Ureter (tissue), 1 donor: Measurements from ENCODE around the gene POLD2. TPM values are rescaled to one million over a fixed set of nuclear protein-coding genes. Genes with fewer than 3 reads are reported as not detected.

Experiments
- DNase-seq: peaks from one replicate; pipeline ENCODE4 v3.0.0-alpha.2; 2020; ENCODE audit warnings: low spot score
- total RNA-seq: library from RNA; stranded (reverse); gene quantifications from one replicate; pipeline ENCODE4 v1.2.4, GENCODE V29; 2023
- donor health status: DM: yes; HTN: yes; CAD: no.

The POLD2 gene
- total RNA-seq, 1 donor from 2014 or later: 92.0 TPM

DNA sequence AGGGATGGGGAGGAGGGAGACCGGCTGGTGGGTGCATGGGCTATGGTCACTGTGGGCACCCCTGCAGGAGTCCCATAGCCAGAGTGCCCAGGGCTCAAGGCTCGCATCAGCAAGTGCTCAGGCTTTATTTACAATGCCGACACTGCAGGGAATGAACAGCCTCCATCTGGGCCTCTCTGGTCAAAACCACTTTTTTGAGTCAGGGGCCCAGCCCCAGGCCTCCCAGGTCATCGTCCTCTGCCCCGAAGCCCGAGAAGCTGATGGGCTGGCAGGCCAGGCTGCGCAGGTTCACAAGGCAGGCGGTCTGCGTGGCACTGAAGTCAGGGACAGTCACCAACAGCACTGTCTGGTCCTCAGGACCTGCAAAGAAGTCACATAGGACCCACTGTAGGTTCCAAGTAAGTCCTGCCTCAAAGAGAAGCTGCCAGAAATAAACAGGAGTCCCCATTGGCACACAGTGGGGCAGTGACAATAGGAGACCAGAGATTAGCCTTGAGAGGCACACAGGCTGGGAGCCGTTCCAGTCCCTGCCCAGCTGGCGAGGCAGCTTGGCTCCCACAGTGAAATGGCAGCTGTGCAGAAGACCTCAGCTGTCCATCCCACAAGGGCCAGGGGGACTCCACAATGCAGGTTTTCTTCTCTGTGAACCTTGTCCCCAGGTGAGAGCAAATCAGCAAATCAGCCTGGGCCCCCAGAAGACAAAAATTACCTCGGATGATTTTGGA, 8.6 kb downstream of the POLD2 start:
- DNase-seq: no peak

DNA sequence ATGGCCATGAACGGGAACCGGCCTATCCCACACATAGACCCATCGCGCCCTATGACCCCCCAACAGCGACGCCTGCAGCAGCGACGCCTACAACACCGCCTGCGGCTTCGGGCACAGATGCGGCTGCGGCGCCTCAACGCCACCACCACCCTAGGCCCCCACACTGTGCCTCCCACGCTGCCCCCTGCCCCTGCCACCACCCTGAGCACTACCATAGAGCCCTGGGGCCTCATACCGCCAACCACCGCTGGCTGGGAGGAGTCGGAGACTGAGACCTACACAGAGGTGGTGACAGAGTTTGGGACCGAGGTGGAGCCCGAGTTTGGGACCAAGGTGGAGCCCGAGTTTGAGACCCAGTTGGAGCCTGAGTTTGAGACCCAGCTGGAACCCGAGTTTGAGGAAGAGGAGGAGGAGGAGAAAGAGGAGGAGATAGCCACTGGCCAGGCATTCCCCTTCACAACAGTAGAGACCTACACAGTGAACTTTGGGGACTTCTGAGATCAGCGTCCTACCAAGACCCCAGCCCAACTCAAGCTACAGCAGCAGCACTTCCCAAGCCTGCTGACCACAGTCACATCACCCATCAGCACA, 9.5 kb downstream of the POLD2 start:
- DNase-seq: no peak

DNA sequence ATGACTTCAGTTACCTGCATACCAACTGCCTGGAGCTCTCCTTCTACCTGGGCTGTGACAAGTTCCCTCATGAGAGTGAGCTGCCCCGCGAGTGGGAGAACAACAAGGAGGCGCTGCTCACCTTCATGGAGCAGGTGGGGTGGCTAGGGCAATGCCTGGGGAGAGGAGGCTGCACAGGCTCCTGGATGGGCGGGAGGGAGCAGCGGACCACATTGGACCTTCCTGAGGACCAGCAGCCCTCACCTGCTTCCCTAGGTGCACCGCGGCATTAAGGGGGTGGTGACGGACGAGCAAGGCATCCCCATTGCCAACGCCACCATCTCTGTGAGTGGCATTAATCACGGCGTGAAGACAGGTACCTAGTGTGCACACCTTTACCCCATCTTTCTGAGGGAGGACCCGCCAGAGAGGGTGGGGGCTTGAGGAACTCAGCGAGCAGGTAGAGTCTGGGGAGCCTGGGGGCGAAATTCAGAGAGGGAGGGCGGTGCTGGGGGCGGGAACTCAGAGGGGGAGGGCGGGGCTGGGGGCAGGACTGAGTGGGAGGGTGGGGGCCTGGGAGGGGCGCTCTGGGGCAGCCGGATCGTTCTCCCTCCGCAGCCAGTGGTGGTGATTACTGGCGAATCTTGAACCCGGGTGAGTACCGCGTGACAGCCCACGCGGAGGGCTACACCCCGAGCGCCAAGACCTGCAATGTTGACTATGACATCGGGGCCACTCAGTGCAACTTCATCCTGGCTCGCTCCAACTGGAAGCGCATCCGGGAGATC, 10.2 kb downstream of the POLD2 start:
- DNase-seq: no peak

DNA sequence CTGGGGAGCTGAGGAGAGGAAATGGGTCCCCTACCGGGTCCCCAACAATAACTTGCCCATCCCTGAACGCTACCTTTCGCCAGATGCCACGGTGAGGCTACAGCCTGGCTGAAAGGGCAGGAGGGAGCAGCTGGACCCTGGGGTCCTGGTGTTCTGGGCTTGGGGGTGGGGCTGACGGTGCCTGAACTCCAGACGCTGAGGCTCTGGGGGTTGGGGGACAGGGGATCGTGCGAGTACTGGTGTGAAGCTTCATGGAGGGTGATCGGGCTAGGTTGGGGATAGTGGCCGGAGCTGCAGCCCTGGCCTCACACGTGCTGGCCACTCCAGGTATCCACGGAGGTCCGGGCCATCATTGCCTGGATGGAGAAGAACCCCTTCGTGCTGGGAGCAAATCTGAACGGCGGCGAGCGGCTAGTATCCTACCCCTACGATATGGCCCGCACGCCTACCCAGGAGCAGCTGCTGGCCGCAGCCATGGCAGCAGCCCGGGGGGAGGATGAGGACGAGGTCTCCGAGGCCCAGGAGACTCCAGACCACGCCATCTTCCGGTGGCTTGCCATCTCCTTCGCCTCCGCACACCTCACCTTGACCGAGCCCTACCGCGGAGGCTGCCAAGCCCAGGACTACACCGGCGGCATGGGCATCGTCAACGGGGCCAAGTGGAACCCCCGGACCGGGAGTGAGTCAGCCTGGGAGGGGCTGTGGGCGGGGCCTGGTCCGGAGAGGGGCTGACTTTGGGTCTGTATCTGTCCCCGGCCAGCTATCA, 10.9 kb downstream of the POLD2 start:
- no peak for DNase-seq

DNA sequence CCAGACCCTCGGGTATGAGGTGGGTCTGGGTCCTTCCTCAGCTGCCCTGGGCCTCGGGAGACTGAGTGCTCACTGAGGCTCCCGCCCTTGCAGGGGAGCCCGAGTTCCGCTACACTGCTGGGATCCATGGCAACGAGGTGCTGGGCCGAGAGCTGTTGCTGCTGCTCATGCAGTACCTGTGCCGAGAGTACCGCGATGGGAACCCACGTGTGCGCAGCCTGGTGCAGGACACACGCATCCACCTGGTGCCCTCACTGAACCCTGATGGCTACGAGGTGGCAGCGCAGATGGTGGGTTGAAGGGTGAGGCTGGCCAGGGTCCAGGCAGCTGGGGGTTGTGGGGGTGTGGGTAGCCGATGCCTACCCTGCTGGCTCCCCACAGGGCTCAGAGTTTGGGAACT, 11.6 kb downstream of the POLD2 start:
- no peak for DNase-seq

DNA sequence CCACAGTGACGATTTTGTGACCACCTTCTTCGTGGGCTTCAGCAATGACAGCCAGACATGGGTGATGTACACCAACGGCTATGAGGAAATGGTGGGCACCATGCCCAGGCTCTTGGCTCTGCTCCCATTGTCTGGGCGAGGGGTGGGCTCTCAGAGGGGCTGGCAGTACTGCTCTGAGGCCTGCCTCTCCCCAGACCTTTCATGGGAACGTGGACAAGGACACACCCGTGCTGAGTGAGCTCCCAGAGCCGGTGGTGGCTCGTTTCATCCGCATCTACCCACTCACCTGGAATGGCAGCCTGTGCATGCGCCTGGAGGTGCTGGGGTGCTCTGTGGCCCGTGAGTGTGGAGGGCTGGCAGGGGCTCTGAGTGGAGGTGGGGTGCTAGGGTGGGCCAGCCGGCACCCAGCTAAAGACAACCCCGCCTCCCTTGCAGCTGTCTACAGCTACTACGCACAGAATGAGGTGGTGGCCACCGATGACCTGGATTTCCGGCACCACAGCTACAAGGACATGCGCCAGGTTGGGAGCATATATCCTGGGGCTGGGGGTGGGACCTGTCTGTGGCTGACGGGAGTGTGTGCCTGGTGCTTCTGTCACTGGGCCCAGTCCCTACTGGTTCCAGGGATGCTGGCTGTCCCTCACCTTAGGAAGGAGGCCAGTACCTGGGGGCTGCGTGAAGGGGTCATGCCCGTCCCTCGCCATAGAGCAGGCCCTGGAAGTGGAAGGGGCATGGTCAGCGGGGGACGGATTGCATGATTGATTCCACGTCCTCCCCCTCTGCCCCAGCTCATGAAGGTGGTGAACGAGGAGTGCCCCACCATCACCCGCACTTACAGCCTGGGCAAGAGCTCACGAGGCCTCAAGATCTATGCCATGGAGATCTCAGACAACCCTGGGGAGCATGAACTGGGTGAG, 12.4 kb downstream of the POLD2 start:
- no peak for DNase-seq

DNA sequence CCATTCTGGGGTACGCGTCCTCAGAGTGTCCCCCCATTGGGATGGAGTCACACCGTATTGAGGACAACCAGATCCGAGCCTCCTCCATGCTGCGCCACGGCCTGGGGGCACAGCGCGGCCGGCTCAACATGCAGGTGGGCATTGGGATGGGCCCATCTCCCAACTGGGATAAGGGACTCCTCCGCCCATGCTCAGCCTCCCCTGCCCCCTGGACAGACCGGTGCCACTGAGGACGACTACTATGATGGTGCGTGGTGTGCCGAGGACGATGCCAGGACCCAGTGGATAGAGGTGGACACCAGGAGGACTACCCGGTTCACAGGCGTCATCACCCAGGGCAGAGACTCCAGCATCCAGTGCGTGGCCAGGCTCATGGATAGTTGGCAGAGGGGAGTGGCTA, 13.4 kb downstream of the POLD2 start:
- no peak for DNase-seq

DNA sequence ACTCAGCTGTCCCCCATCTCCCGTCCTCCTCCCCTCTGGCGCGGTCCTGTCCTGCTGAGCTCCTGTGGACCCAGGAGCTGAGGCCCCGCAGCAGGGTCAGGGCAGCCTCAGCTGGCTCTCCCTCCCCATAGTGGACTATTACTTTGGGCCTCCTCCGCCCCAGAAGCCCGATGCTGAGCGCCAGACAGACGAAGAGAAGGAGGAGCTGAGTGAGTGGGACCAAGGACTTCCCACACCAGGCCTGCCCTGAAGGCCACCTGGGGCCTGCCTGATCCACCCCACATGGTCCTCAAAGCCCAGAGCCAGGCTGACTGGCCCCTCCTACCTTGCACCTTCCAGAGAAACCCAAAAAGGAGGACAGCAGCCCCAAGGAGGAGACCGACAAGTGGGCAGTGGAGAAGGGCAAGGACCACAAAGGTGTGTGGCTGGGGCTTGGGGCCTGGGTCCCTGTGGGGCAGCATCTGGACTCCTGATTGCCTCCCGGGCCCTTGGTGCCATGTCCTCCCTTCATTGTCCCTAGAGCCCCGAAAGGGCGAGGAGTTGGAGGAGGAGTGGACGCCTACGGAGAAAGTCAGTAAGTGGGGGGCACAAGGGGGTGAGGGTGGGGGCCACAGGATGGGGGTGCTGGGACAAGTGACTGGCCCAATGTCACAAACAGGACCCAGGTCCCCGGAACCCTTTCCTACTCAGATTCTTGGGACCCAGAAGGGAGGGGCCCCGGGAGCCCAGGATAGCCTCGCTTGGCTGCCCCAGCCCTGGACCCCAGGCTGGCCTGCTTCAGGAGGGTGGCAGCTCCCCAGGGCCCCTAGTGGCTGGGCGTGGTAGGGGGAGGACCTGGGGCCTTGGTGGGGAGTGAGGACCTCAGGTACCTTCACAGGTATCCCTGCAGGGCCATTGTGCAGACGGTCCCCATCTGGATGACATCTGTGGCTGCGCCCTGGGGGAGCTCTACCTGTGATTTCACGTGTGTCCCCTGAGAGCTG, 14.3 kb downstream of the POLD2 start:
- no peak for DNase-seq

DNA sequence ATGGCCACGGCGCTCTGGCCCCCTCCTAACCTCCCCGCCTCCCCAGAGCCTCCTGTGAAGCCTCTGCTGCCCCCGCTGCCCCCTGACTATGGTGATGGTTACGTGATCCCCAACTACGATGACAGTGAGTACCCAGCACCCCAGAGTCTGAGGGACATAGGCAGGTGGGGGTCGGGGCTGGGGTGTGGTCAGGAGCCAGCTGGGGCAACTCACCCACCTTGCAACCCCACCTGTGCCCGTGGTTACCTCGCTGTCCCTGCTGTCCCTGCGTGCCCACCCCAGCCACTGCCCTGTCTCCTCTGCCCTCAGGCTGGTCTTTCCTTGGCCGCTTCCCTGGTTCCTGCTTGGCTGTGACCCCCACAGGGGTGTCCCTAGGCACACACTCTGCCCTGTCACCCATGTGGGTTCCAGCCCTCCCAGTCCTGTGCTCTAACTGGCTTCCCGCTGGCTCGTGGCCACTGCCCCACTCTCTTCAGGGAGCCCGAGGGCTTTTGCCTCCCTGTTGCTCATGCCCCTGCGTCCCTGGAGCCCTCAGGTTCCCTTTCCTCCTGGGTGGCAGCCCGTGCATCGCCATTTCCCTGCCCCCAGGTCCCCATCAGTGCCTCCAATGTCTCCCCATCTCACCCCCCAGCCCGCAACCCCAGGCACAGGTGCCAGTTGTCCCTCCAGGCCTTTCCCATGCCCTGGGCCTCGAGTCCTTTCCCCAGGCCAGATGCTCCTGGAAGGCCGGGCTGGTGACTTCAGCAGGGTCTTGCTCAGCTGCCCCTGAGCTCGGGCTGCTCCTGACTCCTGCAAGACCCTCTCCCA, 15.2 kb downstream of the POLD2 start:
- no peak for DNase-seq

DNA sequence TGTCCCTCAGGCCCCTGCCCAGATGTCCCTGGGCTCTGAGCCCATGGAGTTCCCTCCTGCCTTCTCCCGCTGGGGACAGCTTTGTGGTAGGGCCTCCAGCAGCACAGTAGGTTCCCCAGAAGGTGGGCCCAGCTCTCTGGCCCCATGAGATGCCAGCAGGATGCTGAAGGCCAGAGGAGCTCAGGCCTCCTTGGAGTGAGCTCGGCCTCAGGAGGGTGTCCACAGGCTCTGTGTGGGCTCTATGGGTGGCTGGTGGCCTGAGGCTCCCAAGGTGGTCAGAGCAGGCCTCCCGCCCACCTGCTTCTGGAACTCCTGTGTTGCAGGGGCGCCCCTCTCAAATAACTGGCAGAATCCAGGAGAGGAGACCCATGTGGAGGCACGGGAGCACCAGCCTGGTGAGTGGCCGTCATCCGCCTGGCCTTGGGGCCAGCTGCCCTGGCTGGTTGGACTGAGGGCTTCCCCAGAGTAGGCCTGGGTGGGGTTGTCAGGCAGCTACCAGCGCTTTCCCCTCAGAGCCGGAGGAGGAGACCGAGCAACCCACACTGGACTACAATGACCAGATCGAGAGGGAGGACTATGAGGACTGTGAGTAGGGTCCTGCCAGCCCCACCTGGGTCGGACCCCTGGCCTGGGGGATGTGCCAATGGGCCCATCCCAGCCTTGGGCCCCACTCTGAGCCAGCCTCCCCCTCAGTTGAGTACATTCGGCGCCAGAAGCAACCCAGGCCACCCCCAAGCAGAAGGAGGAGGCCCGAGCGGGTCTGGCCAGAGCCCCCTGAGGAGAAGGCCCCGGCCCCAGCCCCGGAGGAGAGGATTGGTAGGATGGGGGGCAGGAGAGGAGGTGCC, 16.0 kb downstream of the POLD2 start:
- no peak for DNase-seq

DNA sequence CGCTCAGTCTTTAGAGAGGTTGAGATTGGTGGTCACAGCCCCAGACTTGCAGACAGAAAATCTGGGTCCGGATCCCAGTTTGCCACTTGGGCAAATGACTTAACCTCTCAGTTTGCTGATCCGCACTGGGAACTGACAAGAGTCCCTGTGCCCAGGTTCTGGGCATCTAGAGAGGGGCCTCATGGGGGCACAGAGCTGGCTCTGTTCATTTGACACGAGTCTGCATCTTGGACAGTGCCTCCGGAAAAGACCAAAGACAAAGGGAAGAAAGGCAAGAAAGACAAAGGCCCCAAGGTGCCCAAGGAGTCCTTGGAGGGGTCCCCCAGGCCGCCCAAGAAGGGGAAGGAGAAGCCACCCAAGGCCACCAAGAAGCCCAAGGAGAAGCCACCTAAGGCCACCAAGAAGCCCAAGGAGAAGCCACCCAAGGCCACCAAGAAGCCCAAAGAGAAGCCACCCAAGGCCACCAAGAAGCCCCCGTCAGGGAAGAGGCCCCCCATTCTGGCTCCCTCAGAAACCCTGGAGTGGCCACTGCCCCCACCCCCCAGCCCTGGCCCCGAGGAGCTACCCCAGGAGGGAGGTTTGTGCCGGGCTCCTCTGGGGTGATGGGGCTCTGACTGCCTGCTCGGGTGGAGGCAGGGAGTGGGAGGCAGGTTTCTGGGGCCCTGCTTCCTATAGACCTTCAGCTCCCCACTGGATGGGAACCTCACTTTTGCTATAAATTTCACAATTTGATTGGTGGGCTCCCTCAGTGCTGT, 16.9 kb downstream of the POLD2 start:
- no peak for DNase-seq

DNA sequence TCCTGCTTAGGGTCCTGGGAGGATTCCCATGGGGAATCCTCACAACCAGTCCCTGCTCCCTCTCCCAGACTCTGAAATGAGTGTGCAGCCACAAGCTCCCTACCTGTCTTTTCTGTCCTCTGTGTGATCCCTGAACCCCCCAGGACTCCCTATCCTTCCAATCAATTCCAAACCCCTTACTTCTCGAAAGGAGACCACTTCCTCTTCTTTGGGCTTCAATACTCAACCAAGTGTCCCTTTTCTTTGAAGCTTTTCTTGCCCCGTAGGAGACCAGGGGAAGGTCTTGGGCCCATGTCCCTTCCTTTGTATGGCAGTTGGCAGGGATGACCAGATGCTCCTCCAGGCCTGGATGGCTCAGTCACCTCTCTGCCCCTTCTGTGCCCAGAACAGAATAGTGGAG, 17.5 kb downstream of the POLD2 start:
- DNase-seq: no peak

DNA sequence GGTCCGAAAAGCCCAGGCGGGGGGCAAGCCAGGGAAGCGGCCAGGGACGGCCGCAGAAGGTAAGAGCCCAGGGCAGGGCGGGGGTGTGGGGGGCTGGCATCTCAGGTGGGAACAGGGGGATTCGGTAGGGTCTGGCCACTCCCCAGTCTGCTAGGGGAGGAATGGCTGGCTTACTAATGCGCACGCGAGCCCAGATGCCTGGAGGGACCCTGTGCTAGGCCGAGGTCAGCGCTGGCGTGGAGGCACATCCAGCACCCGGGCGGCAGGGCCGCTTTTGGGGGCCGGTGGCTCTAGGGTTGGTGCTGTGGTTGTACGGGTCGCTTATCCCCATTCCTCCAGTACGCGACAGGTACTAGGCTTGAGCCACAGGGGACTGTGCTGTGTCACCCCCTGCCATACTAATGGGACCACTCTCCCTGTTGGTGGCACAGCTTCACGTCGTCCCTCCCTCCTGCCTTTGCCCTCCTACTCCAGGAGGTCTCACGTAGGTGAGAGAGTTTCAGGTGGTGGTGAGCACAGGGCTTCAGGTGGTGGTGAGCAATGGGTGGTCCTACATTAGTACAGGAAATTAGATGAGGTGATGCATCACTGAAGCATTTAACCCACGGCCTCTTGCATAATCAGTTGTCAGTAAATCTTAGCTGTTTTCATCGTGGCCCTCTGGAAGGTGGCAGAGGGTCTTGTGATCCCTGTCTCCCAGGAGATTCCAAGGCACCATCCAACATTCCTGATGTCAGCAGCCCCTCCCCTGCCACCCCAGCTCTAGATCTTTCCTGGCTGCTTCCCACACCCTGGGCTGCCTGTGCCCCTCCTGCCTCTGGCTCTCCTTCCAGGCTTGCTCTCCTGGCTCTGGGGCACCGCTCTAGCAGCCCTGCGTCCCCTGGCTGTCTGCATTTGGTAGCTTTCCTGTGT, 18.2 kb downstream of the POLD2 start:
- DNase-seq: no peak

DNA sequence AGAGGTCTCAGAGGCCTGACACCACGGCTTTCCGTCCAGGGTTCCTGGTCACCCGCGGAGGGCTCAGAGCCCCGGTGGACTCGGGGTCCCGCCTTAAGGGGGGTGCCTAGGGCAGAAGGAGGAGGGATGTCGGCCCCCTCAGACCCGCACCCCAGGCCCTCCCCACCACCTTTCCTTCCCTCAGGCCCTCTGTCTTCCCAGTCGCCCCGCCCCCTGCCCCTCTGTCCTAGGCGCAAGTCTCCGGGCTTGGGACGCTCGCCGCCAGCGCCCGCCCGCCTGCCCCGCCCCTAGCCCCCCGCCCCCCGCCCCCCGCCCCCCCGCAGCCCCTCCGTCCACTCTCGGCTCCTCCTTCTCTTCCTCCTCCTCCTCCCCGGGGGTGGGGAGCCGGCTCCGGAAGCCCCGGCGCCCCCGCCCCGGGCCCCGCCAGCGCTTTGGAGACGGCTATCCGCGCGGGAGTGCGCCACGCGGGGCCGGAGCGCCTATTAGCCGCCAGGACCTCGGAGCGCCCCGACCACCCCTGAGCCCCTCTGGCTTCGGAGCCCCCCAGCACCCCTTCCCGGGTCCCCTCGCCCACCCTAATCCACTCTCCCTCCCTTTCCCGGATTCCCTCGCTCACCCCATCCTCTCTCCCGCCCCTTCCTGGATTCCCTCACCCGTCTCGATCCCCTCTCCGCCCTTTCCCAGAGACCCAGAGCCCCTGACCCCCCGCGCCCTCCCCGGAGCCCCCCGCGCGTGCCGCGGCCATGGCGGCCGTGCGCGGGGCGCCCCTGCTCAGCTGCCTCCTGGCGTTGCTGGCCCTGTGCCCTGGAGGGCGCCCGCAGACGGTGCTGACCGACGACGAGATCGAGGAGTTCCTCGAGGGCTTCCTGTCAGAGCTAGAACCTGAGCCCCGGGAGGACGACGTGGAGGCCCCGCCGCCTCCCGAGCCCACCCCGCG, 19.2 kb downstream of the POLD2 start, which contains the start of gene AEBP1:
Gene AEBP1 (plus strand): TSS at position 423 of the 937 bp plus-strand sequence. CDS start 321 bp downstream, at position 744.
- no peak for DNase-seq

DNA sequence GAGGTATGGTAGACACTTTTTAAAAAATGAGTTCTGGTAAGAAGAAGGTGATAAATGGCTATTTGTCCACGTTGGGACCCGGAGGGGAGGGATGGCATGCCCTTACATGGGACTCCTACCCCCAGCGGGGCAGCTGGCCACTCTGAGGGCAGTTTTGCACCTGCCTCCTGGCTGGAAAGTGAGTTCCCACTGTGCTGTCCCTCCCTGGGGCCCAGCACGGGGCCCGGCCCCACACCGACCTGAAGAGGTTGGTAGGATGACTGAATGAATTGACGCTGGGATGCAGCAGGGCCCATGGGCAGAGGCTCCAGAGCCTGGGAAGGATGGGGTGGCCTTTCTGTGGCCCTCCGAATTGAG, 19.8 kb downstream of the POLD2 start:
- DNase-seq: no peak
